ENCODE data around the gene PPP1R2B.
"Not testable (repeated sequence)": the region's sequence is repeated elsewhere in the genome, so short reads cannot be mapped to it uniquely, and the experiment has no call there.

PPP1R2B gene

DNA sequence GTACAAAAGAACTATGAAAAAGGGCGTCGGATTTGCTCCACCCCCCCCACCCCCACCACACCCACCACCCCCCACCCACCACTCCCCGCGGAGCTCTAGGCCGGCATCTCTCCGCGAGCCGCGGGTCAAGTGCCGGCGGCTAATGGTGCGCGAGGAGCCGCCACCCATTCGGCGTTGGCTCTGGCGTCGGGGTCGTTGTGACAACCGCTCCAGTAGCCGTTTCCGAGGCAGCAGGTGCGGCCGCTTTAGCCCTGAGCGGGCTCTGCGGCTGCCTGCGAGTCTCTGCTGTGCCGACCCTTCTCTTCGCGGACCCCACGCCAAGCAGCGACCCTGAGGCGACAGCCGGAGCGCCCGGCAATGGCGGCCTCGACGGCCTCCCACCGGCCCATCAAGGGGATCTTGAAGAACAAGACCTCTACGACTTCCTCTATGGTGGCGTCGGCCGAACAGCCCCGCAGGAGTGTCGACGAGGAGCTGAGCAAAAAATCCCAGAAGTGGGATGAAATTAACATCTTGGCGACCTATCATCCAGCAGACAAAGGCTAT, at the start of gene PPP1R2B:
Gene PPP1R2B (plus strand): TSS at position 90 of the 546 bp plus-strand sequence. CDS start 268 bp downstream, at position 358.
- no peak for DNase-seq

DNA sequence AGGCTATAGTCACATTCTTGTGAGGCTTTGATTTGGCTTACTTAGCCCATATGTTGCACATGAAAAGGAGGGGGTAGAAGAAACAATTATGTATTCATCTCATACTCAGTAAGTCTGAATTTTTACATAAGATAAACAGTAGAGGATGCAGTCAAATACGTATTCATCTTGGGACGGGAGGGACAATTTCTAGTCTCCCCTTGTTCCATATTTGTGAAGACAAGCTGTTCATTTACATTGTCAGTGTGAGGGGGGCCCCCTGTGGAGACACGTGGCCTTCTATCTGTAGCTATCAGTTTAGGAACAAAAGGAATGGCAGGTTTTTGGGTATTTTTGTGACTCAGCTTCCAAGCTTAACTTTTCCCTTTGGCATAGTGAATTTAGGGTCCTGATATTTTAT, 49.2 kb upstream of the PPP1R2B start:
- DNase-seq, result no peak

DNA sequence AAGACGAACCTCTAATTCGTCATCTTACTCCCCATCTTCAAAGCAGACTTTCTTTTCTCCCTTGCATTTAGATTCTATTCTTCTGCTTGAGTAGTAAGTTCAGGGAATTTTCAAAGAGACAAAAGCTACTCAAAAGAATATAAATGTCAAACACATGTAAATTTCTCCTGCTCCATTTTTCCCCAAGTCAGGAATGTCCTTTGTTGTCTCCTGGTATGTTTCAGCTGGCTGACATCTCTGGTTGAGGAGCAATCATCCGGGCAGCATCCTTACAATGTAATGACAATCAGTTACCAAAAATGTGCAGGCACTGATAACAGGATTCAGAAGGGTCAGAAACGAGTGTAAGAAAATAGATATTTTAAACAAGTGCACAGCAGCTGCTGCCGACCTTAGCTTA, 47.6 kb upstream of the PPP1R2B start:
- DNase-seq, result no peak

DNA sequence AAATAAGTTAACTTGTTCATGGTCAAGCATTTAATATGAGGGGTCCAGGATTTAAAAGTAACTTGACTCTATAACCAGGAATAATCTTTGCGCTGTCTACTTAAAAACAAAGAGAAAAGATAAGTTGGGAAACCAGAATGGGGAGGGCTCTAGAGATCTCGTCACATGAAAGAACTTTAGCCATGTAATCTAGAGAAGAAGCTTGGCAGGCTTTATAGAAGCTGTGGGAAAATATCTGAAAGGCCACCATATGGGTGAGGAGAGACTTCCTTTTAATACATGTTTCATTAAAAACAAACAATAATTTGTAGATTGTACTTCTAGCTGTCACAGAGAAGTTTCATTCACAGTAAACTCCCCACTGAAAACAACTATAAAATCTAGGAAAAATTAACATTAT, 46.7 kb upstream of the PPP1R2B start:
- DNase-seq, result no peak

DNA sequence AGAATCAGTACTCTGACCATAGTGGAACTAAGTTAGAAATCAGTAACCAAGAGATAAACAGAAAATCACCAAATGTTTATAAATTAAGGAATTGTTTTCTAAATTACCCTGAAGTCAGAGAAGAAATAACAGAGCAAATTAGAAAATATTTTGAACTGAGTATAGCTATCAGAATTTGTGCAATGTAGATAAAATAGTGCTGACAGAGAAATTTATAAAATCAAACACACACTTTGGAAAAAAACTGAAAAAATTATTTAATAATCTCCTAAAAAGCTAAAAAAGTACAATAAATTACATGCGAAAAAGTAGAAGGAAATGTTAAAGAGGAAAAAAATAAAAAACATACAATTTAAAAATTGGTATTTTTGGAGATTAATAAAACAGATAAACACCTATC, 37.1 kb upstream of the PPP1R2B start:
- no peak for DNase-seq

DNA sequence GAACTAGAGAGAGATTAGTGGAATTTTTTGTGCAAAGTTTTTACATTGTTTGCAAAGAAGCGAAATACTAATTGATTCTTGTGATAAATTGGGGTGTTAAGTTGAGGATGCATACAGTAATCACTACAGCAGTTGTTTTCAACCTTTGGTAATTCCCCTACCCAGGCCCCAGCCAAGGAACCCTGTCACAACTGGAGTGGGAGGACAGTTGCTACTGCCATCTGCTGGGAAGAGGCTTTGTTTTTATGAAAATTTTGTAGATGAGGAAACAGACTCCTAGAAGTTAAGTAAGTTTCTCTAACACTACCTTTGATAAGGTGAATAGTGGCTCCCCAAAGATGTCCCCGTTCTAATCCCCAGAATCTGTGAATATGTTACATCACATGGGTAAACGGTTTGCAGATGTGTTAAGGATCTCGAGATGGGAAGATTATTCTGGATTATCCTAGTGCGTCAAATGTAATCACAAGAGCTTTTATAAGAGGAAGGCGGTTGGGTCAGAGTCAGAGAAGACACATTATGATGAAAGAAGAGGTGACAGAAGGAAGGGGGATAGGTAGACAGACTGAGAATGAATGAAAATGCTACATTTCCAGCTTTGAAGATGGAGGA, 34.0 kb upstream of the PPP1R2B start:
- no peak for DNase-seq

DNA sequence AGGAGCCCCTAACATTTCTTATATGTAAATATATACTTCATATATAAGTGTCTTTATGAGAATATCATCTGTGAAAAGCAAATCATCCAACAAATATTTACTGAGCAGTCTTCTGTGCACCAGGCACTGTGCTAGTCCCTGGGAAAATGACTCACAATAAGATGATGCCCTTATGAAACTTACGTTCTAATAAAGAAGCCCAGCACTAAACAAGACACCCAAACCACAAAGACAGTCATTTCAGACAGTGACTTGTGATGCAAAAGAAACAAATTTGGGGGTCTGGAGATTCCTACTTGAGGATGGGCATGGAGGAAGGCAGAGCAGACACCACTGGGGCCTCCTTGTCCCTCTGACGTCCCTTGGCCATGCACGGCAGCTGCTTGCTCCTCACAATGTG, 30.6 kb upstream of the PPP1R2B start:
- no peak for DNase-seq

DNA sequence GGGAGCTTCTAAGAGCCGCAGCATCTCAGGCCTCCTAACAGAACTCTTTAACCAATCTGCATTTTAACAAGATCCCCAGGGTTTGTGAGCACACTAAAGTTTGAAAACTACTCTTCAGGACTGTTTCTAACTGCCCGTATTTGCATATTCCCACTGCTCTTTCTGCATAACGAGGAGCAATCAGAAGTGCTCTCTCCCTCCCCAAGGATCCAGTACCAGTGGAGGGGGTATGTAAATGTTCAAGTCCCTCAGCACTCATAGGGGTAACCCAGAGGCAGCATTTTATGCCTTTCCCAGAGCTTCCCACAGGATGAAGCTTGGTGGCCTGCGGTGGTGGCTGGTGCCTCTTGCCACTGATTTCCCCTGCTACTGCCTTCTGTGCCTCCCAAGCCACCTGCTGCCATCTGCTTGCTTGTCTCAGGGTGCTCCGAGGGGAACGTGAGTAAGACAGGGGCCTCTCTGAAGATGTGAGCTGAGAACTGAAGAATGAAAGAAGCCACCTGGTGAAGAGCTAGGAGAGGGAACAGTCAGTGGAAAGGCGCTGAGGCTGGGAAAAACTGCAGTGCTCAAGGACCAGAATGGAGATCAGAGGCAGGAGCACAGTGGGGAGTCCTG, 30.0 kb upstream of the PPP1R2B start:
- DNase-seq, result no peak

DNA sequence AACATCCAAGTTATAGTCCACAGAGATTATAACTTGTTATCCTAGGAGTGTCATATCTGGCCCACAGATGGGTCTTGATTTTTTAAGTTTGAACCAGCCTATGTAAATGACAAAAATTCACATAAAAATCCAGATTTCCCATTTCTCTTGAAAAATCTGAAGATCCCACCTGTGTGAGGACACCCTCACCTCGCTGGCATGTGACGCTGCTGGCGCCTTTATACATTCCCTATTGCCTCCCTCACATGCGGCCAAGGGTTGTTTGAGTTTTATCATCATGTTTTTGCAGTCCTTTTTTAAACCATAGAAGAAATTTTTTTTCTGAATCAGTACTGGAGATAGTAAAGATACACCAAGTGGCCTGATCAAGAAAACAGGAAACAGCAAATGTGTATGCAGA, 25.9 kb upstream of the PPP1R2B start:
- no peak for DNase-seq

DNA sequence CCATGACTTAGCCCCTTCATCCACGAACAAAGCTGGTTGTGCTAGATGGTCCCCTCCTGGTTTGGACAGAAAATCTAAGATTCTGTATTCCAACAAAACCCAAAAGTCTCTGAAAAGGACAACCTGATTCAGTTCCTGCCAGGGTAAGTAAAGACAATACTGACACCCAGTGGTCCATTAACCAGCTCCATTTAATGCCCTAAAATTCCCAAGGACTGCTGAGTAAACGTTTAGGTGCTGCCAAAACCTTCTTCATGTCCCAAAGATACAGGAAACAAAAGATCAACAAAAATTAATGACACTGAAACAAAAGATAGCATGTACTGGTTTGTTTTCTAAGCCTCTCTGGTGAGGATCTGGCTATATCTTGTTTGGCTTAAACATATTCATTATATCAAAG, 25.3 kb upstream of the PPP1R2B start:
- DNase-seq, result no peak

DNA sequence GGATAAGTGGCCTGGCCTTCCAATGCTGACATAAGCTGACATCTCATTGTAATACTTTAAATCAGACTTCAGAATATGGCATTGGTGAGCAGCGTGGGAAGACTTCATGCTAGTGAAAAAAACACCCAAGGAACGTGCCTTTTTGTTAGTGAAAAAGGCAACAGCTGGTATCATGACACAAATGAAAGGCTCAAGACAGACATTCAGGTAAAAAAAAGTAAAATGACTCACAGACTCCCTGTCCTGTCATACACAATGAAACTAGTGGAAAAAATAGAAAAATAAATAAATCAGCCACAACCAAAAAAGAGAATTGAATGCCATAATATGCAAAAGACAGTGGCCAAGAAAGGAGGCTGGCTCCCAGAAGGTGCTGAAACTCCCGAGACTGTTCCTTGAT, 24.4 kb upstream of the PPP1R2B start:
- no peak for DNase-seq

DNA sequence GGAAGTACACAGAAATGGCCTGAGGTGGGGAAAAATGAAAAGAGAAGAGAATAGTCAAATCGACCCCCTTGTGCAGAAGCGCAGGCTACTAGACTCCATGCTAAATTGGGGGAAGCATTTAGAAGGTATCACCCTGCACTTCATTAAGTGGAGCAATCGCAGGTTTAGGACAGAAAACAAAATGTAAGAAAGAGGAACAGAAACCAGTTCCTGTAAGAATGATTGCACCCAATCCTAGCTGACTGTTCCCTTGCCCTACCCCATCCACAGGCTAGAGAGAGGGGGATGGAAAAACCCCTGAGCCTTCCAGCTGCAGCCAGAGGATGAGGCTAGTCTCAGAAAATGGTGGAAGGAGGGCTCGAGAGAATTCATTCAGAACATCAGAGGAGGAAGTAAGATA, 23.9 kb upstream of the PPP1R2B start:
- no peak for DNase-seq

DNA sequence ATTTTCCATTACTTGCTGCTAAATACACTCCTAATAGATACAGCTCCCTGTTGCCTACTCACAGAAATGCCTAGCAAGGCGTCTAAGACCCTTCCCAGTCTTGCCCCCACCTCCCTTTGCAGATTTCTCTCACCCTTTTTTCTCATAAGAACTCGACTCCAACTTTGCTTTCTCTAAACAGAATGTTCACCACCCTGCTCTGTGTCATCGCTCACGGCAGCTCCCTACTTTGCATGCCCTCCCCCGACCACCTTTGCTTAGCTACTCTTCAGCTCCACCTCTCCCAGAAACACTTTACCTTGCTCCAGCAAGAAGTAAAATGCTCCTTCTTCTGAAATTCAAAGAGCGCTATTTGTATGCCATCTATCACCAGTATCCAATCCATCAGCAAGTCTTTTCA, 15.2 kb upstream of the PPP1R2B start:
- DNase-seq, result no peak

DNA sequence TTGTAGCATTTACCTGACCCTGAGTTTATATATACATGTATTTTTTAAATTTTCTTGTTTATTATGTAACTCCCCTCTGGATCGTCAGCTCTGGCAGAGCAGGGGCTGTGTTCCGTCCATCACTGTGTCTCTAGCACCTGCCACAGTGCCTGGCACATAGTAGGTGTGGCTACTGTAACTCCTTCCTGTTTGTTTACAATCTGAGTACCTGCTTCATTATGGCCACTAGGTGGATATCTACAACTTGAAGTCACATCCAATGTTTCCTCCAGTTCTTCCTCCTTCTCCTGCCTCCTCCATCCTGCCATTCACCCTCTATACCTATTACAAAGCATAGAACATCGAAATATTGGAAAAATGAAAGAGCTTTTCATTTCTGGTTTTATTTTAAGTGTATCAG, 14.2 kb upstream of the PPP1R2B start:
- DNase-seq, result no peak

DNA sequence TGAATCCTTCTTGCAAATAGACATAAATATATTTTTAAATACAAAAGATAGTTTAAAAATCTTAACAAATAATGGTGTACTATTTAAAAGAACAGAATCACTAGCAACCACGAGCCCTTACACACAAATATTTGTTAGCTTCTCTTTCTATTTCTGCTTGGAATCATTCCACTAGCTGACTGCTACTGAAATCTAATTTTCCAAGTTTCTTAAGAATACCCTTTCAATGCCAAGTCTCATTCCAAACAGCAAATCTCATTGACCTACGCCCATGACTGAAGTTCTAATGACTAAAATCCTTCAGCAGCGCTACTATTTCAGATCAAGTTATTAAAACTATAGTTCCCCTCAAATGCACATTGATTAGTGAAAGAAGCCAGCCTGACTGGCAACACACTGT, 13.2 kb upstream of the PPP1R2B start:
- no peak for DNase-seq

DNA sequence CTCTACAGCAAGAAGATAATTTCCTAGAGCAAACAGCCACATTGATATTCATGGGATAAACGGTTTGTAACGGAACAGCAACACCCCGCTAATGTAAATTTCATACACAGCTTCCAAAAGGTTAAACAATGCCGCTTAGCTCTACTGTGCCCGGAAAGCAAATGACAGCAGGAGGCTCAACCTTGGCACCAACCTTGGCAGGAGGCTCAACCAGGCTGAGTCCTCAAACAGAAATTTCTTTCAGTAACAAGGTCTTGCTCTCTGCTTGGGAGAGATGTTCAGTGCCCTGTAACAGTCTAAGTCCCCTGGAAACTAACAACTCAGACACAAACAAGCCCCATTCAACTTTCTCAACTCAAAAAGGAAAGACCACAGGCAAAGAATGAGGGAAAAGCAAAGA, 11.1 kb upstream of the PPP1R2B start:
- no peak for DNase-seq

DNA sequence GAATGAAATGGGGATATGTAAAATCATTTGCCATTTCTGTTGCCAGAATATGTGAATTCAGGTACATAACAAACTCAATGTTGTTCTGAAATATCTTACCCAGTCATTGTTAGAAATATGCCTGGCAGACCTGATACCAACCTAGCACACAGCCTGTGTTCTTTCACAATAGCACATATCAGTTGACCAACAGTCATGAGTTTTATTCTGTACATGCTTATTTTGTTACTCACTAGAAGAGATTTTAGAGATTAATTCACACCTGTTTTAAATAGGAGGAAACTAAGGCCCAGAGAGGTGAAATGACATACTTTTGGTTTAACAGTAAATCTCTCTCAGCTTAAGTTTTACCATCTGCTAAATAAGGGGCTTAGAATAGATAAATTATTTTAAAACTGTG, 8.4 kb upstream of the PPP1R2B start:
- no peak for DNase-seq

DNA sequence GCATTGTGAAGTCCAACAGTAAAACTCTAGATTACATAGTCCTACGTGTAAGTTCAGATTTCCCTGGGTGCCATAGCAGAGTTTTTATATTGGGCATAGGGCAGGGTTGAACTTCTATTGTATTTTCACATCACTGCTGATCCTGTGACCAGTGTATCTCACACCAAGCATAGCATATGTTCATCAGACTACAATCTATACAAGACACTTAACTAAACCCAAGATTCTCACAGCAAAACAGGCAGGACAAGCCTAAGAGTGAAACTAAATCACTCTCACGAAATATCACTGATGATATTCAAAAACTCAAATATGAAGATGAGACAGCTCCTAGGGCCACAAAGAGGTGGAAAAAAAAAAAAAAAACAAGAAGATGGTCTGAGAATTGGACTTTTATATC, 3.2 kb upstream of the PPP1R2B start:
- no peak for DNase-seq

DNA sequence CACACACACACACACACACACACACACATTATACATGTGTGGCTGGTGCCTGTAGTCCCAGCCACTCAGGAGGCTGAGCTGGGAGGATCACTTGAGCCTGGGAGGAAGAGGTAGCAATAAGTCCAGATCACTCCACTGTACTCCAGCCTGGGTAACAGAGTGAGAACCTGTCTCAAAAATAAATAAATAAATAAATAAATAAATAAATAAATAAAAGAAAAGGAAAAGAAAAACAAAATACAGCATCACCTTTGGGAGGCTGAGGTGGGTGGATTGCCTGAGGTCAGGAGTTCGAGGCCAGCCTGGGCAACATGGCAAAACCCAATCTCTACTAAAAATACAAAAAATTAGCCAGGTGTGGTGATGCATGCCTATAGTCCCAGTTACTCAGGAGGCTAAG, 1.6 kb upstream of the PPP1R2B start:
- DNase-seq, result not testable (repeated sequence)

DNA sequence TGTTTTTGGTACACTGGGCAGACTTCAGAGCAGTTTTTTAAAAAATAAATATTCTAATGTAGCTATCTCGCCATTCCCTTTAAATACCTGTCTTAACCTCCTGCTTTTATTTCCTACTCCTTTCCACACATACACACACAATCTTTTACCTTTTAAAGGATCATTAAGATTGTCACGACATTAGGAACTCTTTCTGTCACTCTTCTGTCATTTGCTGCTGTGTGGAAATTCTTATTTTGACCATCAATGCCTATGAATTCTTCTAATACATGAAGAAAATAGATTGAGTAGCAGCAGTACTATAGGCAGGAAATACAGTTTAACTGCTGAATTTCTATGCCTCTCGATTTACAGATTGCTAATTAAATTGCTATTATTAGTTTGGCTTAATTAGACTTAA, 1.8 kb downstream of the PPP1R2B start:
- no peak for DNase-seq

DNA sequence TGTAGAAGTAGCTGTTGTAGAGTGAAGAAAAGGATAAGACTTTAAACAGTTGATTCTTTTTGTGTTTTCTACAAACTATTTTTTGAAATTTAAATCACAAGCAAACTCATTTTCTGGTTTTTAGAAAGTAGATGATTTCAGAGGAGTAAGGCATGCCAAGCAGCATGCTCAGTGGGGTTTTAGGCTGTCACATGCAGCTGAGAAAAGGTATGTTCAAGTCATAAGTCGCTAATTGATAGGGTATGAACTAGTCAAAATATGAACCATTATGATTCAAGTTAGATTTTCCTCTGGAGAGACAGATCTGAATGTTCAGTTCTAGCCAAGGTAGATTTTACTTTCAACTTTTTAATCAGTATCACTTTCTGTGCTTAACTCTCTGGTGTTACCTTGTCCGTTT, 3.0 kb downstream of the PPP1R2B start:
- DNase-seq, result not testable (repeated sequence)

DNA sequence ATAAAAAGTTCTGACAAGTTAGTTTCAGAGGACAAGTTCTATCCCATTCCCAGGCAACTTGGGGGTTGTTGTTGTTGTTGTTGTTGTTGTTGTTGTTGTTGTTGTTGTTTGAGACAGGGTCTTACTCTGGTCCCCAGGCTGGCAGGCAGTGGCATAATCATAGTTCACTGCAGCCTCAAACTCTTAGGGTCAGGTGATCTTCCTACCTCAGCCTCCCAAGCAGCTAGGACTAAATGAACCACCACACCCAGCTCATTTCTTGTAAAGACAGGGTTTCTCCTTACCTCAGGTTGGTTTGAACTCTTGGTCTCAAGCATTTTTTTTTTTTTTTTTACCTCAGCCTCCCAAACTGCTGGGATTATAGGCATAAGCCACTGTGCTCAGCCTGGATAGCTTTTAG, 15.3 kb downstream of the PPP1R2B start:
- no peak for DNase-seq

DNA sequence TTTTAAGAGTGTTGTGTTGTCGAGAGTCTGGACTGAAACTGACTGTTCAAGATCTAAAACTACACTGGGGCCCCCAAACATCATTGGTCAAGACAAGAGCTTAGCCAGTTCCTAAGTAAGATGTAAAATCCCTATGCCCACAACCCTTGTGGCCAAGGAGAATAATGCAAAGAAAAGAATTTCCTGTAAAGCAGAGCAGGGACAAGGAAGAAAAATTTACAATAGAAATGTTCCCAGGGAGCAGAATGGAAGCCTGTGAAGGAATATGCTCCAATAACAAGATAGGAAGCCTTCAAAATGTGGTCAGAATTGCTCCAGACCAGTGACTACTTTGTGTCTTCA, 20.4 kb downstream of the PPP1R2B start:
- no peak for DNase-seq

DNA sequence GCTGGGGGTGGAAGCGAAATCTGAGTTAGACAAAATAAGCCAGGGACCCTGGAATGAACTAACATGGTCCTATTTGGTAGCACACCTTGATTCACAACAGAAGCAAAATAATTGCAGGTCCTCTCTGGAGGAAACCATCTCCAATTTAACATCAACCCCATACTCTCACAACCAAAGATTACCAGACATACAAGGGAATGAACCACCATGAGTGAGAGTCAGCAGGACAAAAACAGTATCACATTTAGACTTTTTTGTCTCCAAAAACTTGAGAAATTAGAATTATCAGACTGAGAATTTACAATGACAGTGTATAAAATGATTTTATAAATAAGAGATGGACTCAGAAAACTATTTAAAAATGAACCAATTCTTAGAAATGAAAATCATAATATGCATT, 21.1 kb downstream of the PPP1R2B start:
- DNase-seq, result no peak

DNA sequence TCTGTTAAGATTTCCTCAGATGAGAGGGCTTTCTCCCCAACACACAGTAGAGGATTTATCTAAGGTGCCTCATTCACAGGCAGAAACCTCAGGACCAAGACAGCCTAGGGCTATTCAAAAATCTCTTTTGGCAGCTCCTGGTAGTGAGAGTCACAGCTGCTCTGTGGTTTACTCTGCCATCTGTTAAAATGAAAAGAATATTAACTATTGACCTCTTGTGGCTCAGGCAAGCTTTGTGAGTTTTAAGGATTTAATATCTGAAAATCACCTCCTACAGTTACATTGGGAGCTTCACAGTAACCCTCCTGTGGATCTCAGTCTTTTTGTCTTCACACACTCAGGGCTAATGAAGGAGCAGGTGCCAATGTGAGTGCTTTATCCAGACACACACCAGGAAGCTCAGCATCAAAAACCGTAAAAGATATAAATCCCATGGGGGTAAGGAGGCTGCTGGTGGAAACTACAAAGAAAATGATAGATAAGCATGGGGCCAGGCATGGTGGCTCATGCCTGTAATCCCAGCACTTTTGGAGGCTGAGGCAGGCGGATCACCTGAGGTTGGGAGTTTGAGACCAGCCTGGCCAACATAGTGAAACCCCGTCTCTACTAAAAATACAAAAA, 29.7 kb downstream of the PPP1R2B start:
- no peak for DNase-seq
